Skeletal muscle tissue (tissue), 4 donors: Measurements from ENCODE around the gene MEF2A. TPM values are rescaled to one million over a fixed set of nuclear protein-coding genes. Genes with fewer than 3 reads are reported as not detected.
A peak's percentile ranks its signal among the peaks of the same experiment; 100 is the strongest.

Experiments used
- H3K27ac ChIP-seq: one replicate; pipeline ENCODE4 v1.7.0; 2013; ENCODE audit warnings: mild to moderate bottlenecking, low read depth, low read length, inconsistent platforms
- H3K27me3 ChIP-seq, 3 donors: one replicate each; pipeline ENCODE4 v1.7.0; 2013; ENCODE audit warnings: low read length in 3 of 3; ENCODE audit not compliant: control insufficient read depth in 3 of 3, insufficient read depth in 3 of 3
- H3K36me3 ChIP-seq, 3 donors: one replicate each; pipeline ENCODE4 v1.7.0; 2013; ENCODE audit warnings: low read length in 3 of 3; ENCODE audit not compliant: control insufficient read depth in 3 of 3, insufficient read depth in 3 of 3
- H3K4me1 ChIP-seq, 3 donors: one replicate each; pipeline ENCODE4 v1.7.0; 2013; ENCODE audit warnings: low read length in 3 of 3, mild to moderate bottlenecking in 3 of 3; ENCODE audit not compliant: control insufficient read depth in 3 of 3, insufficient read depth in 3 of 3
- H3K4me3 ChIP-seq, 3 donors: one replicate each; pipeline ENCODE4 v1.7.0; 2013; ENCODE audit warnings: low read length in 3 of 3
- H3K9ac ChIP-seq, 3 donors: one replicate each; pipeline ENCODE4 v1.7.0; 2013; ENCODE audit warnings: low read length in 3 of 3, mild to moderate bottlenecking in 3 of 3, moderate library complexity in 2 of 3, low read depth in 1 of 3
- H3K9me3 ChIP-seq, 3 donors: one replicate each; pipeline ENCODE4 v1.7.0; 2013; ENCODE audit warnings: low read length in 3 of 3; ENCODE audit not compliant: control insufficient read depth in 3 of 3
- total RNA-seq: library from RNA; depleted of rRNA; stranded (reverse); fragments of >200 nt; gene quantifications from one replicate; pipeline ENCODE4 v1.2.3, GENCODE V29; 2014
- donor health status: Osteomylitis.

Gene MEF2A
- total RNA-seq, 1 donor from 2014 or later: 29.7 TPM

GRCh38 chr15:99682455-99682854 lies 116.7 kb downstream of the MEF2A start:
- no peak overlapping the region for H3K4me3 ChIP-seq
- H3K36me3 ChIP-seq: peaks cover 9 to 10% (median 10%) of the 10 kb centered on the region in 3 donors
- H3K27me3 ChIP-seq: no peaks in the 10 kb centered on the region
- H3K4me1 ChIP-seq: no peaks in the 10 kb centered on the region
- no peak overlapping the region for H3K27ac ChIP-seq
- no peaks in the 10 kb centered on the region for H3K9me3 ChIP-seq
- no peak overlapping the region for H3K9ac ChIP-seq

- H3K9ac ChIP-seq: no peak overlapping the region
- no peaks in the 10 kb centered on the region for H3K4me1 ChIP-seq
- H3K36me3 ChIP-seq: peaks cover 10 to 11% (median 10%) of the 10 kb centered on the region in 3 donors
- H3K27me3 ChIP-seq: no peaks in the 10 kb centered on the region
- no peak overlapping the region for H3K27ac ChIP-seq
- H3K9me3 ChIP-seq: no peaks in the 10 kb centered on the region
- H3K4me3 ChIP-seq: no peak overlapping the region
Observed at GRCh38 chr15:99683000-99683670, 117.4 kb downstream of the MEF2A start.

GRCh38 chr15:99686290-99686689 lies 120.5 kb downstream of the MEF2A start:
- Histone ChIP-seq H3K4me3 (no peak overlapping the region), H3K36me3 (peaks cover 0 to 15% (median 13%) of the 10 kb centered on the region in 3 donors), H3K4me1 (no peaks in the 10 kb centered on the region), H3K27ac (no peak overlapping the region), H3K27me3 (no peaks in the 10 kb centered on the region), H3K9ac (no peak overlapping the region), H3K9me3 (no peaks in the 10 kb centered on the region)

GRCh38 chr15:99692825-99693224 lies 127.0 kb downstream of the MEF2A start:
- H3K27ac ChIP-seq: no peak overlapping the region
- no peak overlapping the region for H3K9ac ChIP-seq
- peaks cover 7 to 38% (median 38%) of the 10 kb centered on the region in 3 donors for H3K36me3 ChIP-seq
- H3K4me3 ChIP-seq: no peak overlapping the region
- no peaks in the 10 kb centered on the region for H3K9me3 ChIP-seq
- H3K27me3 ChIP-seq: no peaks in the 10 kb centered on the region
- no peaks in the 10 kb centered on the region for H3K4me1 ChIP-seq

GRCh38 chr15:99696096-99696495 lies 130.3 kb downstream of the MEF2A start:
- Histone ChIP-seq H3K9ac (no peak overlapping the region), H3K4me1 (no peaks in the 10 kb centered on the region), H3K4me3 (no peak overlapping the region), H3K27ac (no peak overlapping the region), H3K36me3 (peaks cover 7 to 28% (median 24%) of the 10 kb centered on the region in 3 donors), H3K27me3 (no peaks in the 10 kb centered on the region), H3K9me3 (no peaks in the 10 kb centered on the region)

GRCh38 chr15:99702895-99703602 lies 137.3 kb downstream of the MEF2A start:
- Histone ChIP-seq H3K9me3 (no peaks in the 10 kb centered on the region), H3K27me3 (no peaks in the 10 kb centered on the region), H3K36me3 (peaks cover 0 to 5% (median 0%) of the 10 kb centered on the region in 3 donors), H3K9ac (peak overlapping the region in 2 of 3 donors; percentile 14 to 34), H3K4me1 (peaks cover 8 to 20% (median 15%) of the 10 kb centered on the region in 3 donors), H3K27ac (peak overlapping the region; percentile 76), H3K4me3 (no peak overlapping the region)

GRCh38 chr15:99703603-99704443 lies 138.0 kb downstream of the MEF2A start:
- Histone ChIP-seq H3K27me3 (no peaks in the 10 kb centered on the region), H3K4me3 (peak overlapping the region in 2 of 3 donors; percentile 15 to 48), H3K9me3 (no peaks in the 10 kb centered on the region), H3K27ac (peak overlapping the region; percentile 76), H3K36me3 (peaks cover 0 to 5% (median 0%) of the 10 kb centered on the region in 3 donors), H3K9ac (peak overlapping the region; percentile 4 to 37 (median 10)), H3K4me1 (peaks cover 14 to 28% (median 23%) of the 10 kb centered on the region in 3 donors)

GRCh38 chr15:99704444-99704838 lies 138.7 kb downstream of the MEF2A start:
- H3K27ac ChIP-seq: peak overlapping the region; percentile 76
- H3K27me3 ChIP-seq: no peaks in the 10 kb centered on the region
- peaks cover 0 to 5% (median 3%) of the 10 kb centered on the region in 3 donors for H3K36me3 ChIP-seq
- H3K4me1 ChIP-seq: peaks cover 20 to 34% (median 29%) of the 10 kb centered on the region in 3 donors
- H3K9ac ChIP-seq: peak overlapping the region in 1 of 3 donors; percentile 37
- no peak overlapping the region for H3K4me3 ChIP-seq
- no peaks in the 10 kb centered on the region for H3K9me3 ChIP-seq

GRCh38 chr15:99706557-99707303 lies 140.9 kb downstream of the MEF2A start:
- Histone ChIP-seq H3K4me3 (peak overlapping the region in 1 of 3 donors; percentile 8), H3K27me3 (no peaks in the 10 kb centered on the region), H3K4me1 (peaks cover 38 to 50% (median 47%) of the 10 kb centered on the region in 3 donors), H3K9ac (peak overlapping the region in 1 of 3 donors; percentile 57), H3K9me3 (no peaks in the 10 kb centered on the region), H3K36me3 (peaks cover 9 to 18% (median 13%) of the 10 kb centered on the region in 3 donors), H3K27ac (peak overlapping the region; percentile 58)
